Testis (tissue), 3 donors: ENCODE results near the gene SEC22A. TPM values are rescaled to one million over a fixed set of nuclear protein-coding genes. Genes with fewer than 3 reads are reported as not detected.
"Not testable (repeated sequence)": the region's sequence is repeated elsewhere in the genome, so short reads cannot be mapped to it uniquely, and the experiment has no call there.

Experiments used
- DNase-seq: peaks from one replicate; pipeline ENCODE4 v3.0.0-alpha.2; 2019
- H3K27ac ChIP-seq, 2 donors: fragments of 200-600 bp; sonication (generic); one replicate each; pipeline ENCODE4 v1.5.1; 2019
- H3K27me3 ChIP-seq: fragments of 200-600 bp; sonication (generic); one replicate; pipeline ENCODE4 v1.5.1; 2019
- H3K36me3 ChIP-seq: fragments of 200-600 bp; sonication (generic); one replicate; pipeline ENCODE4 v1.5.1; 2017; ENCODE audit warnings: low read depth; ENCODE audit errors: missing control alignments
- H3K4me1 ChIP-seq: fragments of 200-600 bp; sonication (generic); one replicate; pipeline ENCODE4 v1.5.1; 2019
- H3K4me3 ChIP-seq, 2 donors: fragments of 200-600 bp; sonication (generic); one replicate each; pipeline ENCODE4 v1.5.1; 2017 to 2019
- H3K9me3 ChIP-seq: fragments of 200-600 bp; sonication (generic); one replicate; pipeline ENCODE4 v1.5.1; 2017
- CTCF ChIP-seq, 3 experiments: fragments of 450-650 bp in 2 of 3; fragments of 200-600 bp in 1 of 3; sonication (generic) in 1 of 3; IDR thresholded peaks; one replicate each; pipeline ENCODE4 v1.5.1; 2016 to 2019; ENCODE audit warnings: antibody characterized with exemption in 3 of 3, mild to moderate bottlenecking in 2 of 3, moderate library complexity in 1 of 3
- POLR2A ChIP-seq: fragments of 450-650 bp; IDR thresholded peaks from one replicate; pipeline ENCODE4 v1.6.1; 2017; ENCODE audit warnings: antibody characterized with exemption, mild to moderate bottlenecking, moderate library complexity
- WGBS, 2 donors: methylation state at CpG; one replicate each; pipeline ENCODE4 v1.1.5; 2018; 5-methylcytosine and 5-hydroxymethylcytosine counted together
- intact Hi-C: fragments of 100-400 bp; cut with DNase I; formaldehyde crosslinking; loops from one replicate; pipeline ENCODE4 v1.15.1; 2023; ENCODE audit warnings: low total_unique reads
- polyA plus RNA-seq: library from polyadenylated mRNA; stranded (reverse); fragments of 350-450 nt; fragmentation: Illumina TruSeq; extraction: RNeasy Lipid Tissue Mini Kit (QIAGEN cat#74804); gene quantifications from one replicate; pipeline ENCODE4 v1.2.3, GENCODE V29; 2014; ENCODE audit warnings: low read depth, low replicate concordance; ENCODE audit not compliant: insufficient read depth
- total RNA-seq, 2 donors: library from RNA; depleted of rRNA; stranded (reverse); fragments of >200 nt; gene quantifications; one replicate each; pipeline ENCODE4 v1.2.3, GENCODE V29; 2016

The SEC22A gene
- total and polyA plus RNA-seq, 3 donors from 2014 or later: 52.0 to 59.6 (median 58.8) TPM

- DNase-seq: no peak
- intact Hi-C loops: no loop called here
- H3K9me3 ChIP-seq: no peaks in the 10 kb centered on the region
- no peaks in the 10 kb centered on the region for H3K27me3 ChIP-seq
- no peak overlapping the region for H3K27ac ChIP-seq
- TF ChIP-seq POLR2A (no peak), CTCF (IDR thresholded peaks at IDR 0.05) (no peak)
- no peak overlapping the region for H3K4me3 ChIP-seq
- H3K36me3 ChIP-seq: no peaks in the 10 kb centered on the region
- peaks cover 8% of the 10 kb centered on the region for H3K4me1 ChIP-seq
- WGBS, 2 donors: 61 to 70% methylated on average over 1 of the region's 1 CpG
Measured at GRCh38 chr3:123218990-123219389, 17.2 kb downstream of the SEC22A start.

DNA sequence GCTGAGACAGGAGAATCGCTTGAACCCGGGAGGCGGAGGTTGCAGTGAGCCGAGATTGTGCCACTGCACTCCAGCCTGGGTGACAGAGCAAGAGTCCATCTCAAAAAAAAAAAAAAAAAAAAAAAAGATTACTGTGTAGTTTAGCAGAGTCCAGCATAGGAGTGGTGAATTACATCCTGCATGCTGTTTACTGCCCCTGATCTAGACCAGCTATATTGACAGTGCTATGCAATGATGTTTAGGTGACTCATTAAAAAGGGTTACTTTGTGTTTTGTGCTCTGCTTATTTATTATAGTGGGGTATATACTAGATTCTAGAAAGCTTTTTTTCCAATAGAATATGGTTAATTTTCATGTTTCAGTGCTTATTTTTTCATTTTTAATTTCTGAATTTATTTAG is 19.6 kb downstream of the SEC22A start:
- H3K36me3 ChIP-seq, H3K4me3 ChIP-seq, H3K27me3 ChIP-seq, H3K4me1 ChIP-seq, intact Hi-C loops, H3K9me3 ChIP-seq, DNase-seq, H3K27ac ChIP-seq: not testable (repeated sequence)
- 92 to 98% methylated on average over 2 to 4 of the region's 4 CpGs for WGBS, 2 donors

DNA sequence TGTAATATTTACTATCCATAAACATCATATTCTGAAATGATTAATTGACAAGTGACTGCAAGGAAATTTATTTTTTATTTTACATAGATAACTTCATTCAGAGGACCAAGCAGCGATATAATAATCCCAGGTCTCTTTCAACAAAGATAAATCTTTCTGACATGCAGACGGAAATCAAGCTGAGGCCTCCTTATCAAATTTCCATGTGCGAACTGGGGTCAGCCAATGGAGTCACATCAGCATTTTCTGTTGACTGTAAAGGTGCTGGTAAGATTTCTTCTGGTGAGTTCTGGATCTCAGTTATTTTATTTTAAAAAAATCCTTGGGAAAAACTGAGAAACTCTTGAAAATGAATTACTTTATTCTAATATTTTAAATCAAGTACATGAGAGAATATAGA is 23.3 kb downstream of the SEC22A start:
- DNase-seq: no peak
- WGBS, 2 donors: 88 to 89% methylated on average over 3 of the region's 3 CpGs
- TF ChIP-seq CTCF (IDR thresholded peaks at IDR 0.05) (no peak), POLR2A (no peak)
- intact Hi-C loops: no loop called here
- H3K4me1 ChIP-seq: no peaks in the 10 kb centered on the region
- H3K4me3 ChIP-seq: no peak overlapping the region
- no peaks in the 10 kb centered on the region for H3K9me3 ChIP-seq
- H3K36me3 ChIP-seq: no peaks in the 10 kb centered on the region
- H3K27me3 ChIP-seq: no peaks in the 10 kb centered on the region
- no peak overlapping the region for H3K27ac ChIP-seq

GRCh38 chr3:123226549-123226948 is 24.8 kb downstream of the SEC22A start:
- Histone ChIP-seq H3K27ac (no peak overlapping the region), H3K27me3 (no peaks in the 10 kb centered on the region), H3K4me3 (no peak overlapping the region), H3K4me1 (no peaks in the 10 kb centered on the region), H3K36me3 (no peaks in the 10 kb centered on the region), H3K9me3 (no peaks in the 10 kb centered on the region)
- no peak for TF ChIP-seq POLR2A
- no peak for TF ChIP-seq CTCF (IDR thresholded peaks at IDR 0.05)
- intact Hi-C loops: no loop called here
- DNase-seq: no peak

DNA sequence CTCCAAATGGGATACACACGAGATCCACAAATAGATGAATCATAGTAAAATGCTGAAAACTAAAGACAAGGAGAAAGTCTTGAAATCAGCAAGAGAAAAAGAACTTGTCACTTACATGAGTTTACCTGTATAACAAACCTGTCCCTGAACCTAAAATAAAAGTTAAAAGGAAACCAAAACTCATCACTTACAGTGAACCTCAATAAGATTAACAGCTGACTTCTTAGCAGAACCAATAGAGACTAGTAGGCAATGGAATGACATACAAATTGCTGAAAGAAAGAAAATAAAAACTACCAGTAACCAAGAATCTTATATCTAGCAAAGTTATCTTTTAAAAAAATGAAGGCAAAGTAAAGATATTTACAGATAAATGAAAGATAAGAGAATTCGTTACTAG is 27.4 kb downstream of the SEC22A start:
- H3K4me1 ChIP-seq: no peaks in the 10 kb centered on the region
- H3K9me3 ChIP-seq: no peaks in the 10 kb centered on the region
- intact Hi-C loops: no loop called here
- H3K27ac ChIP-seq: no peak overlapping the region
- TF ChIP-seq CTCF (IDR thresholded peaks at IDR 0.05) (no peak), POLR2A (no peak)
- DNase-seq: no peak
- H3K36me3 ChIP-seq: no peaks in the 10 kb centered on the region
- H3K27me3 ChIP-seq: no peaks in the 10 kb centered on the region
- H3K4me3 ChIP-seq: no peak overlapping the region
- WGBS, 2 donors: 90 to 96% methylated on average over 2 of the region's 2 CpGs
